AG20443 (cell line): ENCODE results near the gene ABHD4.
"Not testable (repeated sequence)": the region's sequence is repeated elsewhere in the genome, so short reads cannot be mapped to it uniquely, and the experiment has no call there.

ENCODE experiments used
- DNase-seq: peaks from one replicate; pipeline ENCODE4 v3.0.0; 2012; ENCODE audit warnings: low spot score, mixed read lengths

ABHD4 gene

GRCh38 chr14:22561661-22562579 is 36.2 kb upstream of the ABHD4 start:
- no peak for DNase-seq

GRCh38 chr14:22563987-22564386 is 34.1 kb upstream of the ABHD4 start:
- DNase-seq, result no peak

- no peak for DNase-seq
Measured at GRCh38 chr14:22564463-22564862, 33.6 kb upstream of the ABHD4 start.

- no peak for DNase-seq
Measured at GRCh38 chr14:22565391-22565945, 32.6 kb upstream of the ABHD4 start.

GRCh38 chr14:22566266-22566665 is 31.8 kb upstream of the ABHD4 start:
- DNase-seq, result not testable (repeated sequence)

- DNase-seq, result no peak
Measured at GRCh38 chr14:22566845-22567244, 31.3 kb upstream of the ABHD4 start.

GRCh38 chr14:22567437-22567836 is 30.7 kb upstream of the ABHD4 start:
- DNase-seq, result no peak

- DNase-seq, result no peak
Measured at GRCh38 chr14:22569106-22569736, 28.9 kb upstream of the ABHD4 start.

GRCh38 chr14:22569737-22570131 is 28.4 kb upstream of the ABHD4 start:
- no peak for DNase-seq

GRCh38 chr14:22570132-22570949 is 27.8 kb upstream of the ABHD4 start:
- peak; percentile 64 for DNase-seq

- DNase-seq, result peak; percentile 60
Measured at GRCh38 chr14:22572562-22573058, 25.5 kb upstream of the ABHD4 start.

GRCh38 chr14:22573804-22574203 is 24.3 kb upstream of the ABHD4 start:
- no peak for DNase-seq

GRCh38 chr14:22577334-22577908 is 20.7 kb upstream of the ABHD4 start:
- DNase-seq, result no peak

GRCh38 chr14:22579236-22579635 is 18.9 kb upstream of the ABHD4 start:
- DNase-seq, result no peak

- DNase-seq, result no peak
Measured at GRCh38 chr14:22579881-22580280, 18.2 kb upstream of the ABHD4 start.

GRCh38 chr14:22580625-22581024 is 17.5 kb upstream of the ABHD4 start:
- no peak for DNase-seq

- DNase-seq, result no peak
Measured at GRCh38 chr14:22583994-22584393, 14.1 kb upstream of the ABHD4 start.

- no peak for DNase-seq
Measured at GRCh38 chr14:22587247-22587646, 10.9 kb upstream of the ABHD4 start.

GRCh38 chr14:22587677-22588422 is 10.2 kb upstream of the ABHD4 start:
- DNase-seq, result not testable (repeated sequence)

GRCh38 chr14:22588526-22589095 is 9.5 kb upstream of the ABHD4 start:
- DNase-seq, result no peak
